ENCODE measurements around the gene TMCO6. TPM values are rescaled to one million over a fixed set of nuclear protein-coding genes. Genes with fewer than 3 reads are reported as not detected.
"Not testable (repeated sequence)": the region's sequence is repeated elsewhere in the genome, so short reads cannot be mapped to it uniquely, and the experiment has no call there.

Gene TMCO6
- total RNA-seq, result 5.7 TPM

DNA sequence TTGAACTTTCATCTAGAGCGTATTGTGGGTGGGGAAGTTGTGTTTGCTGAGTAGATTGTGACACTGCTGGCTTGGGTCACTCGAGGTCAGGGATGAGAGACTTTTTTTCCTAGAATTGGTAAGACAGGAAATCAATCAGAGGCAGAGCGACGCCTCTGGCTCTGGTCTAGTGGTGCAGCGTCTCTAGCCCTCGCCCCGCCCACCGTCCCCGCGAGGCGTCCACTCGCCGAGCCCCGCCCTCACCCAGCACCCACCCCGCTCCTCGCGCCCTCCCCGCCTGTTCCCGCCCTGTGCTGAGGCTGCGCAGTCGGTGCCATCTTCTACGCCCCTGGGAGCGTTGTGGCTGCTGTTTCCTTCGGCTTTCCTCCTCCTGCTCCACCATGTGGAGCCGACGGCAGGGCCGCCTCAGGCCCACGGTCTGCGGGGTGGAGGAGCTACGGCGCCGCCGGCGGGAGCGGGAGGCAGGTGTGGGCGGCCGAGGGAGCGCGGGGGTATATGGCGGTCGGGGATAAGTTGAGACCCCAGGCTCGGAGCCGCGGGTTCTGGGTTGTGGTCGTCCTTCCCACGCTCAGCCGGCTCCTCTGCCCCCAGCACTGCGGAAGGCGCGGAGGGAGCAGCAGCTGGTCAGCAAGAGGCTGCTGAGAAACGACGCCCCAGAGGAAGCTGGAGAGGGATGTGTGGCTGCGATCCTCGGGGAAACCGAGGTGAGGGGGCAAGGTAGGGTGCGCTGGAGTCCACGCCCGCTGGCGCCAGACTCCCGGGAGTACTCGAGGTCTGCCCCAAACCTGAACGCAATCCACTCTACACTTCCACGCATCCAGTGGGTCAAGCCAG, at the start of gene TMCO6:
Gene TMCO6, plus strand, starts transcription at position 304 of the 834 bp plus-strand sequence. Its CDS starts 77 bp downstream, at position 381.
- peak; percentile 97 to 100 for DNase-seq (ENCODE audit: low spot score in 2 of 2)
- FAIRE-seq, result no peak

GRCh38 chr5:140590861-140591260, 48.4 kb upstream of the TMCO6 start:
- DNase-seq (ENCODE audit: low spot score in 2 of 2) (no peak), FAIRE-seq (no peak)

GRCh38 chr5:140591747-140592372, 47.4 kb upstream of the TMCO6 start:
- FAIRE-seq (no peak), DNase-seq (ENCODE audit: low spot score in 2 of 2) (no peak)

DNA sequence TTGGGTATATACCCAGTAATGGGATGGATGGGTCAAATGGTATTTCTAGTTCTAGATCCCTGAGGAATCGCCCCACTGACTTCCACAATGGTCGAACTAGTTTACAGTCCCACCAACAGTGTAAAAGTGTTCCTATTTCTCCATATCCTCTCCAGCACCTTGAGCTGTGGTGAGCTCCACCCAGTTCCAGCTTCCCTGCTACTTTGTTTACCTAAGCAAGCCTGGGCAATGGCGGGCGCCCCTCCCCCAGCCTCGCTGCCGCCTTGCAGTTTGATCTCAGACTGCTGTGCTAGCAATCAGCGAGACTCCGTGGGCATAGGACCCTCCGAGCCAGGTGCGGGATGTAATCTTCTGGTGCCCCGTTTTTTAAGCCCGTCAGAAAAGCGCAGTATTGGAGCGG, 46.2 kb upstream of the TMCO6 start:
- FAIRE-seq; DNase-seq (ENCODE audit: low spot score in 2 of 2): not testable (repeated sequence)

GRCh38 chr5:140594169-140594568, 45.1 kb upstream of the TMCO6 start:
- FAIRE-seq (no peak), DNase-seq (ENCODE audit: low spot score in 2 of 2) (no peak)

GRCh38 chr5:140595538-140596300, 43.5 kb upstream of the TMCO6 start:
- DNase-seq (ENCODE audit: low spot score in 2 of 2), result peak in 1 of 2 donors; percentile 10
- FAIRE-seq, result no peak

DNA sequence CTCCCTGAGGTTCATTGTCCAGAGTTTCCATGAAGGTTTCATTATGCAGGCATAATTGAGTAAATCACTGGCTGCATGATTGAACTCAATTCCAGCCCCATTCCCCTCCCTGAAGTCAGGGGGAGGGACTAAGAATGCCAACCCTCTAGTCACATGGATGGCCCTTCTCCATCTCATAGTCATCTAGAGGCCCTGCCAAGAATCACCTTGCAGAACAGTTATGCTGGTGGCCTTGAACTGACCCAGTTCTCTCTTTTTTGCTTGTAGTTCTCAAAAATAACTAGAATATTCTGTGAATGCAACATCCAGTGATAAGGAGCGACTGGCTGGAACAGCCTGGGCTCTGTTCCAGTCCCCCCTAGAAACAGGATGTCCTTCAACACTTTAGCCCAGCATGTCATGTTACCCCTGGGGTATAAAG, 42.9 kb upstream of the TMCO6 start:
- no peak for DNase-seq (ENCODE audit: low spot score in 2 of 2)
- no peak for FAIRE-seq

GRCh38 chr5:140598836-140599235, 40.4 kb upstream of the TMCO6 start:
- DNase-seq (ENCODE audit: low spot score in 2 of 2), result no peak
- no peak for FAIRE-seq

GRCh38 chr5:140600096-140600495, 39.2 kb upstream of the TMCO6 start:
- DNase-seq (ENCODE audit: low spot score in 2 of 2) (no peak), FAIRE-seq (no peak)

DNA sequence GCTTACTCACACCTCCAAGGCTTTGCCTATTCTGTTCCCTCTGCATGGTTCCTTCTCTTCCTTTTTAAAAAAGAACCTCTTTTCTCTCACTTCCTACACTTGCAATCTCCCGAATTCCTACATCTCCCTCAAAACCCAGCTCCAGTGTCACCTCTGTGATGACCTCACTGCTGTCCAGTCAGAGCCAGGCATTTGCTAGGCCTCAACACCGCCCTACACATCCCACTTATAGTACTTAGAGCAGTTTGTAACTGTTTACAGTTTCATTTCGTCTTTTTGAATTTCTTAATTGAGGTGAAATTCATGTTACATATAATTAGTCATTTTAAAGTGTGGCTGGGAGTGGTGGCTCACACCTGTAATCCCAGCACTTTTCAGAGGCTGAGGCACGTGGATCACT, 37.1 kb upstream of the TMCO6 start:
- DNase-seq (ENCODE audit: low spot score in 2 of 2), result no peak
- FAIRE-seq, result no peak

GRCh38 chr5:140603446-140603698, 35.9 kb upstream of the TMCO6 start:
- not testable (repeated sequence) for DNase-seq (ENCODE audit: low spot score in 2 of 2); FAIRE-seq

GRCh38 chr5:140603734-140604133, 35.5 kb upstream of the TMCO6 start:
- FAIRE-seq (no peak), DNase-seq (ENCODE audit: low spot score in 2 of 2) (no peak)

DNA sequence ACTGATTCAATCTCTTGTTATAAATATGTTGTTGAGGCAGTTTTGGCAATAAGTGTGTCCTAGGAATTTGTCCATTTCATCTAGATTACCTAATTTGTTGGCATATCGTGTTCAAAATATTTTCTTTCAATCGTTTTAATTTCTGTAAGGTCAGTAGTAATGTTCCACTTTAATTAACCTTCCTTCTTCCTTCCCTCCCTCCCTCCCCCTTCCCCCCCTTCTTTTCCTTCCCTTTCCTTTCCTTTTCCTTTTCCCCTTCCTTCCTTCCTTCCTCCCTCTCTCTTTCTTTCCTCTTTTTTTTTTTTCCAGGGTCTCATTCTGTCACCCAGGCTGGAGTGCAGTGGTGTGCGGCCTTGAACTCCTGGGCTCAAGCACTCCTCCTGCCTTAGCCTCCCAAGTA, 33.4 kb upstream of the TMCO6 start:
- DNase-seq (ENCODE audit: low spot score in 2 of 2), result no peak
- no peak for FAIRE-seq

GRCh38 chr5:140607031-140607430, 32.2 kb upstream of the TMCO6 start:
- FAIRE-seq, result no peak
- no peak for DNase-seq (ENCODE audit: low spot score in 2 of 2)

DNA sequence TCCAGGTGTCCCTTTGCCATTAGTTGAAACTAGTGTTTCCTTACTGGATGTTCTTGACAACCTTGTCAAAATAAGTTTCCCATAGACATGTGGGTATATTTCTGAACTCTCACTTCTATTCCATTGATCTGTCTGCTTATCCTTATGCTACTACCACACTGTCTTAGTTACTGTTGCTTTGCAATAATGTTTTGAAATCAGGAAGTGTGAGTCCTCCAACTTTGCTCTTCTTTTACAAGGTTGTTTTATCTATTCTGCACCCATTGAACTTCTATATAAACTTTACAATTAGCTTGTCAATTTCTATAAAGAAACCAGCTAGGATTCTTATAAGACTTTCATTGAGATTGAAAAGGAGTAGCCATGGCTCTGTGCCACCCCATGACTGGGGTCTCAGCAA, 30.5 kb upstream of the TMCO6 start:
- FAIRE-seq, result no peak

GRCh38 chr5:140609126-140609525, 30.1 kb upstream of the TMCO6 start:
- DNase-seq (ENCODE audit: low spot score in 2 of 2), result no peak
- FAIRE-seq, result no peak

More for the DNA sequence above, 30.5 kb upstream of the TMCO6 start:
- no peak for DNase-seq (ENCODE audit: low spot score in 2 of 2)

DNA sequence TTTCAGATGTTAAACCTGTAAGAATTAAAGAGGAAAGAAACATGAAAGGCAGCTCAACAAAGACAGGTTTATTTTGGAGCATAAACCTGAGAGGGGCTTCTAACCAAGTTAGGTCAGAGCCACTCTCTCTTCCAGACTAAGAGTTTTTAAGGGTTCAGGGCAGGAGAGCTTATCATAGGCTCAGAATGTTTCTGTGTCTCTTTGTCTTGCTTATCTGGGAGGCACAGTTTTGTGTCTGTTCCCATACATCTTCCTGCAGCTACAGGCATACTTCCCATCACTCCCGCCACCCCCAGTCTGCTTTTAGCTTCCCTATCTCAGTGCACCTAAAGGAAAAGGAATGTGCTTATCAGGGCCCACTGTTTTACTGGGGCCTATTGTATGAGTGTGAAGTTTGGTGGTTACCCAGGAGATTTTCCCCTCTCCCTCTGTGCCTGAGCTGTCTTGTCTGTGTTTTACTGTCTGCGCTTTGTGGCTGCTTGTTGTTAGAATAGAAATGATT, 28.2 kb upstream of the TMCO6 start:
- DNase-seq (ENCODE audit: low spot score in 2 of 2), result no peak
- no peak for FAIRE-seq

GRCh38 chr5:140622301-140622700, 16.9 kb upstream of the TMCO6 start:
- FAIRE-seq (no peak), DNase-seq (ENCODE audit: low spot score in 2 of 2) (no peak)

- not testable (repeated sequence) for FAIRE-seq; DNase-seq (ENCODE audit: low spot score in 2 of 2)
These were observed 16.2 kb upstream of the TMCO6 start for GRCh38 chr5:140623061-140623460.

- not testable (repeated sequence) for DNase-seq (ENCODE audit: low spot score in 2 of 2); FAIRE-seq
These were observed 14.4 kb upstream of the TMCO6 start for GRCh38 chr5:140624886-140625285.

DNA sequence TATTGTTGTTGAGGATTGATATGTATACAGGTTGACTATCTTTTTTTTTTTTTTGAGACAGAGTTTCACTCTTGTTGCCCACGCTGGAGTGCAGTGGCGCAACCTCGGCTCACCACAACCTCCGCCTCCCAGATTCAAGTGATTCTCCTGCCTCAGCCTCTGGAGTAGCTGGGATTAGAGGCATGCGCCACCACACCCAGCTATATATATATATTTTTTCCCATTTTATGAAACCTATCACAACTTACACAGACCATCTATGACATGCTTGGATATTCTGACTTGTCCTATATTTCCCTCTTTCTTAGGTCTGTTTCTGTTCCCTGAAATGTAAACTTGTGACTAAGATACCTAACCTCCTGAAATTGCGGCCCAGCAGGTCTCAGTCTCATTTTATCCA, 11.3 kb upstream of the TMCO6 start:
- FAIRE-seq (no peak), DNase-seq (ENCODE audit: low spot score in 2 of 2) (no peak)

Measured in frontal cortex (tissue), 4 donors.